Activated CD8-positive, alpha-beta memory T cell treated with anti-CD3 and anti-CD28 coated beads for 48 hours (primary cell): ENCODE data around the gene RBM44.
"Not testable (repeated sequence)": the region's sequence is repeated elsewhere in the genome, so short reads cannot be mapped to it uniquely, and the experiment has no call there.

Source experiments
- DNase-seq, 3 experiments: peaks; one replicate each; pipeline ENCODE4 v3.0.0-alpha.2; 2020; ENCODE audit warnings: low read depth in 2 of 3, low spot score in 2 of 3

The RBM44 gene

GRCh38 chr2:237774811-237775553, 23.6 kb upstream of the RBM44 start:
- no peak for DNase-seq

- no peak for DNase-seq
Measured at GRCh38 chr2:237779521-237779920, 19.1 kb upstream of the RBM44 start.

GRCh38 chr2:237782181-237782580, 16.4 kb upstream of the RBM44 start:
- DNase-seq, result no peak

GRCh38 chr2:237783678-237784077, 14.9 kb upstream of the RBM44 start:
- not testable (repeated sequence) for DNase-seq

- DNase-seq, result no peak
Measured at GRCh38 chr2:237786936-237787335, 11.6 kb upstream of the RBM44 start.

- no peak for DNase-seq
Measured at GRCh38 chr2:237790353-237790752, 8.2 kb upstream of the RBM44 start.

GRCh38 chr2:237791977-237792727, 6.4 kb upstream of the RBM44 start:
- no peak for DNase-seq

- no peak for DNase-seq
Measured at GRCh38 chr2:237797253-237797652, 1.3 kb upstream of the RBM44 start.

- no peak for DNase-seq
Measured at GRCh38 chr2:237799060-237799428, 465 bp downstream of the RBM44 start.

- DNase-seq, result no peak
Measured at GRCh38 chr2:237801466-237801865, 2.9 kb downstream of the RBM44 start.

- no peak for DNase-seq
Measured at GRCh38 chr2:237806334-237806733, 7.8 kb downstream of the RBM44 start.

GRCh38 chr2:237815637-237816036, 17.1 kb downstream of the RBM44 start:
- no peak for DNase-seq

GRCh38 chr2:237816531-237816930, 18.0 kb downstream of the RBM44 start:
- DNase-seq, result no peak

GRCh38 chr2:237818066-237818473, 19.5 kb downstream of the RBM44 start:
- no peak for DNase-seq

GRCh38 chr2:237819231-237819630, 20.7 kb downstream of the RBM44 start:
- no peak for DNase-seq

- DNase-seq, result no peak
Measured at GRCh38 chr2:237820421-237820820, 21.8 kb downstream of the RBM44 start.

GRCh38 chr2:237823544-237823943, 25.0 kb downstream of the RBM44 start:
- no peak for DNase-seq

- DNase-seq, result no peak
Measured at GRCh38 chr2:237824085-237824484, 25.5 kb downstream of the RBM44 start.

- no peak for DNase-seq
Measured at GRCh38 chr2:237827421-237827987, 28.9 kb downstream of the RBM44 start.

GRCh38 chr2:237830522-237830921, 31.9 kb downstream of the RBM44 start:
- DNase-seq, result no peak

- no peak for DNase-seq
Measured at GRCh38 chr2:237833546-237833945, 35.0 kb downstream of the RBM44 start.

GRCh38 chr2:237835372-237835771, 36.8 kb downstream of the RBM44 start:
- DNase-seq, result no peak
